Stimulated activated CD8-positive, alpha-beta memory T cell treated with anti-CD3 and anti-CD28 coated beads, Interleukin-15, amount 100 ng/mL, for 24 hours (primary cell): Measurements from ENCODE around the gene SNRNP40.

Source experiments
- DNase-seq: peaks from one replicate; pipeline ENCODE4 v3.0.0-alpha.2; 2020; ENCODE audit warnings: low read depth

SNRNP40 gene

DNA sequence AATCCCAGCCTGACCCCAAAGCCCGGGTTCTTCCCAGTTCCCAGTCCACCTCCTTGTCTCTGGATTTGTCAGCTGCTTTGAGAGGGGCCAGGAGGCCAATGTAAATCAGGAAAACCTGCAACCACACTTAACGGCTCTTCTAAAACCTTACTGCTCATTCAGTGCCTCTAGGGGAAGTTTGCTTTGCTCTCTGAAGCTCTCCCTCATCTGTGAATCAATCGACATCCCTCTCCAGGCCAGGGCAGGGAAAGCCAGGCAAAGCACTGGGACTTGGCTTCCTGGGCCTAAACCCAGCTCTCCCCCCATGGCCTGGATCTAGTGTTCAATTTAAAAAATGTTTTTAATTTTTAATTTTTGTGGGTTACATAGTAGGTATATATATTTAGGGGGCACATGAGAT lies 66.2 kb downstream of the SNRNP40 start:
- no peak for DNase-seq

DNA sequence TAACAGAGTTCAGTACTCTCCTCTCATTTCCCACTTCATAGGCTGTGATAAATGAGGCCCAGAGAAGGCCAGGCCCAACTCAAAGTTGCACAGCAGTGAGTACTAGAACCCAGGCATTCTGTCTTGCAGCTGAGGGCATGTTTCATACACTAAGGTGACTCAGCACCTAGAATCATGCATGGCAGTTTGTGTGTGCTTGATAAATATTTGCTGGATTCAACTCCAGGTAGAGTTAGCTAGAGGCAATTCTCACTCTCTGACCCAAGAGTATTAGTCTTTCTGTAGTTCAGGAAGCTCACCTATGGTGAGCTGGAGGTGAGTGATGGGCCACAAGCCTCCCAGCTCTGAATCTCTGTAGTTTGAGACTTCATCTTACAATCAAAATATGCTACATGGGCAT lies 67.6 kb downstream of the SNRNP40 start:
- DNase-seq: no peak

DNA sequence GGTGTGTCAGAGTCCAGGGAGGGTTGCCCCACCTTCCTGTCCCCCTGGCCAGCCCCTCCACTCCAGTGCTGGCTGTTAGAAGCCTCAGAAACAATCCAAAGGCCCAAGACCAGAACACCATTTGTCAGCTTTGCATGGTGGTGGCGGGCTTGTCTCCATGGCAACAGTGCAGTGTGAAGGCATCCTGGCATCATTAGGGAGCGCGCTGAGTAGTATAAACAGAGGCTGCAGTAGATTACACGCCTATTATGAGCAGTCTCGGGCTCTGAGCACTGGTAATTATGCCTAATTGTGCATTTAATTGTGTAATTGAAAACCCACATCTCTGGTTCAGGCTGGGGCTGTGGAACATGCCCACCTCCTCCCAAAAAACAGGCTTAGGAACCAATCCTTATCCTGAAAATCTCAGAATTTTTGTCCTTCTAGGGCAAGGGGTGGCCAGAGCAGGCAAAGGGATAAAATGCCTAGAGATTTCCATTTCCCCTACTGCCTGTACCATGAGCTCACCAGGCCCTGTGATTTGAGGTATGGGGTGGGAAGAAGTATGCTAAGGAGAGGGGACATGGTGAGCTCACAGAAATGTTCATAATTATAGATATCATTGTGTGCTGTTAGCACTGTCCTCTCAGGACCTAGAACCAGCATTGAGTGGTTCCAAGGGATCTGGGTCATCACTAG lies 68.6 kb downstream of the SNRNP40 start:
- DNase-seq: no peak

DNA sequence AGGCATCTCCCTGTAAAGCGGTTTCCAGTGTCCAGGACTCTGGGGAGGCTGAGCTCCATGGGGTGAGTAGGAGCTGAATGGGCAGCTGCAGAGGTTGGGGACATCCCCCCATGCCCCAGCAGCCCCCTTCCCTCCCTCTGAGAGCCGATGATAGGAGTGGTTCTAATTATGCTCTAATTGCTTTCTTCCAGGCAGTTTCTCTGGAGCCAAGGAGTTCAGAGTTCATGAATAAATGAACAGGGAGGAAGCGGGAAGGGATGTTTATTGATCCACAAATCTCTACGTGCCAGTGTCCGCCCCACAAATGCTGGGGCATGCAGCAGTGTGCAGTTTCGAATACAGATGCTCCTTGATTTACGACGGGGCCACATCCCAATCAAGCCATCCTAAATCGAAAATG lies 72.5 kb downstream of the SNRNP40 start:
- DNase-seq: no peak

DNA sequence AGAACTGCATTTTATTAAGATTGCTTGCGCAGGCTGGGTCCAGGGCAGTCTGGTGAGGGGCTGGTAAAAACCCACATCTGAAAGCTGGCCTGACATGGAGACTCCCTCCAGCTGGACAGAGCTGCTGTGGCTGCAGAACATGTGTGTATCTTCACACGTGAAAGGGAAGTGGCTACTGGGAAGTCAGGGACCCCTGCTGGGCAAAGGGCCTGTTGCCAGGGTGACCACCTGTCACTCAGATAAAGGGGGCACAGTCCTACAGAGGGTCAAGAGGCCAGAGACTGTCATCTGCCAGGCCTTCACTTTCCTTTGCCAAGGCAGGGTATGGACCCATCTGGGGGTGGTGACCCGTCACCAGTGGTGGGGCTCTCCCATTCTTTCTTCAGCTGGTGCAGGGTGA lies 74.4 kb downstream of the SNRNP40 start:
- DNase-seq: no peak

DNA sequence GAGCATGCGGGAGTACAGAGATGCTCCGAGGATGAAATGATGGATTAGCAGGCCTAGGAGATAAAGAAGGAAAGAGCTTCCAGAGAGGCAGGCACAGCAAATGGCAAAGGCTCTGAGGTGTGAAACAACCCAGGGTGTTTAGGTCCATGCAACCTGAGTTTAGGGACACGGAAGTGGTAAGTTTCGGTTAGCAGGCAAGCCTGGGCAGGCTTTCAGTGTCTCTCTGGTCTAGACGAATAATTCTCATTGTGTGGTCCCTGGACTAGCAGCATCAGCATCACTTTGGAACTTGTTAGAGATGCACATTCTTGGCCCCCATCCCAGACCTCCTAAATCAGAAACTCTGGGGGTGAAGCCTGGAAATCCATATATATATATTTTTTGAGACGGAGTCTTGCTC lies 75.5 kb downstream of the SNRNP40 start:
- DNase-seq: no peak

DNA sequence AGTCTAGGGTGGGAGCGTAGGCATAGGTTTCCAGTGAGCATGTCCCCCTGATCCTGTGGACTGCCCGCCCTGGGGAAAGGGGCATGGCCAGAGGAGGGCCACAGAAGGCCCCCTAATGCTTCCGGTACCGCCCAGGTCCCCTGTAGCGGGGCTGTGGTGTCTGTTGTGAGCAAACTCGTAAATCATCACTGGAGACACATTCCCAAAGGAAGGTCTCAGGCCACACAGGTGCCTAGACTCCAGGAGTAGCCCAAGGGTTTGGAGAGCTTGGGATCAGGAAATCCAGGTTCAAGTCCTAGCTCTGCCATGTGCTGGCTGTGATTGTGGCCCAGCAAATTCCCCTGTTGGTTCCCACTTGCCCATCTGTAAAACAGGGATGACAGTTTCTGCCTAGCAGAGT lies 77.1 kb downstream of the SNRNP40 start:
- no peak for DNase-seq

DNA sequence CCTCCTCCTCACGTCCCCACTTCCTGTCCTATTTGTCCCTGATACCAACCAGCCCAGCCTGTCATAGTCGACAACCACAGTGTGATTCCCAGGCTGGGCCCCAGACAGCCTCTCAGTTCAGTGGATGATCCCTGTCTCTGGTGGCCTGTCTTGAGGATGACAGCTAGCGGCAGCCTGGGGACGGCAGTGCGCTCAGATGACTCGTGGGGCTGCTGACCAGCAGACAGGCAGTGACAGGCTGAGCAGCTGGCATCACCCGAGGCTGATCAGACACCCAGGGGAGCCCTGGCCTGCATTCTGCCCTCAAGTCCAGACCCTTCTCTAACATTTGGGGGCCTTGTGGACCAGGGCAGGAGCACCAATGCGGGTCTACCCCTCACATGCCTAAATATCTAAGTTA lies 77.9 kb downstream of the SNRNP40 start:
- DNase-seq: no peak

DNA sequence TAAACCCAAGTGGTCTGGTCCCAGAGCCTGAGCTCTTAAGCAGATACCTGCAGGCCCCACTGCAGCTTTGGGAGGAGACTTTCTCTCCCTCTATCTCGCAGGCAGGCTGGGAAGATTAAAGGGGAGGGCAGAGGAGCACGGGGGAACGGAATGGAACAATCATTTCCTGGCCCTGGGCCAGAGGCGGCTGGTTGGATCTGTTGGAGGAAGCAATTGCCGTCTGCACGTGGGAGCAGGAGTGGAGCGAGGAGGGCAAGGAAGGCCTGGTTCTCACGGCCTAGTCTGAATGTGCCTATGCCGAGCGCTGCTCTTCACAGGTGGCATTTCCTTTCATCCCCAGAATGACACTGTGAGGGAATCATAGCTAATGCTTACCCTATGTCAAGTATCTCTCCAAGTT lies 80.6 kb downstream of the SNRNP40 start:
- DNase-seq: no peak

DNA sequence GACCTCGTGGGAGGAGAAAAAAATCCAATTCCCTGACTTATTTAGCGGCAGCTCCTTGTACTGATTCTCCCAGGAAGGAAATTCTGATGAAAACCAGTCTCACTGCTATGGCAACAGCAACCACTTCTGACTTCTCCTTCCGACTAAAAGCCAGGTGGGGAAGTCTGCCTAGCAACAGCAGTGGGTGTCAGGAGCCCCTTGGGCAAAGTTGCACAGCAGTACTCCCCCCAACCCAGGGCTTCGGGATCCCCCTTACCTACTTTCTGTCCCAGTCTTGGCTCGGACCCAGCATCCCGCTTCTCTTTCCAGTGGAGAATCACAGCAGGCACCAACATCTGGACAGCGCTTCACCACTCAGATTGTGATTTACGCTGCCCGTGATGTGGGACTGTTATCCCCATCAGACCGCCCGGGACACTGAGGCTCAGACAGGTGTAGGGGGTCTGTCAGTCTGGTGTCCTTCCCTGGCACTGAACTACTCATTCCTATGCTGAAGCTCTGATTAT lies 81.5 kb downstream of the SNRNP40 start:
- DNase-seq: no peak

DNA sequence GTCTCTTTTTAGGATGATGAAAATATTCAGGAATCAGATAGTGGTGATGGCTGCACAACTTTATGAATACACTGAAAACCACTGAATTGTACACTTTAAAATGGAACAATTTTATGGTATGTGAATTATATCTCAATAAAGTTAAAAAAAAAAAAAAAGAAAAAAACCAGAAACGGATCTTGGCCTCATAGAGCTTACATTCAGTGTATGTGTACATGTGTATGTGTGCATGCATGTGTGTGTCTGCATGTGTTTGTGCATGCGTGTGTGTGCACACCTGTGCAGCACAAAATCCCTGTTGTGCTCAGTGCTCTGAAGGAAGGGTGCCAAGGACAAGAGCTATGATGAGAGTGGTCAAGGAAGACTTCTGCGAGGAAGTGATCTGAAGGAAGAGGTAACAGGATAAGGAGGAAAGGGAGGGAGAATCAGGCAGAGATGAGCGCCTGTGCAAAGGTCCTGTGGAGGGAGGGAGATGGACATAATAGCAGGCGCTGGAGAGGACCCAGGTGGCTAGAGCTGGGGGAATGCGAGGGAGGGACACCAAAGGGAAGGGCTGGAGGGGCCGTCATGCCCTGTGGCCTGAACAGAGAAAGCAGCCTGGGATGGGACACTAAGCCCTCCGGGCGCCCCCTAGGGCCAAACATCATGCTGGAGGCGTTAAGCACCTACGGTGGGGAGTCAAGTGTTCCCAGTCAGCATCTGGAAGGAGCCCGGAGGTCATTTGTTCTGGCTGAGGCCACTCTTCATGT lies 82.1 kb downstream of the SNRNP40 start:
- no peak for DNase-seq
